ENCODE results near the gene ATP5PF.

DNA sequence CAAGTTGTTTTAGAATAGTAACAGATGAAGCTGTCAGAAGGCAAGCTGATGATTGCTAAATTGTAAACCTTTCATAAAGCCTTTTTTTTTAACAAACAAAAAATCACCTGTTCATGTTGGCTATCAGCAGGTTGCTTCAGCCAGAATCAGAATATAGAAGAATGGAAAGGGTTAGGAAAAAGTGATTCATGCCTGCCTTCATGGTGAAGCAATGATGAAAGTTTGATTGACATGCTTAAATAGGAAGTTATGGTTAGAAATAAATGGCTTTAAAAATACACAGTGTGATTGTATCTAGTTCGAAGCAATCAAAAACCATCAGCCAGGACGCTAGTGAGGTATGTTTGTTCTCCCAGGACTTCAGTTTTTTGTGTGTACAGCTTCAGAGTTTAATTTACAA, 38.0 kb upstream of the ATP5PF start:
- TF ChIP-seq, protein P1, sequence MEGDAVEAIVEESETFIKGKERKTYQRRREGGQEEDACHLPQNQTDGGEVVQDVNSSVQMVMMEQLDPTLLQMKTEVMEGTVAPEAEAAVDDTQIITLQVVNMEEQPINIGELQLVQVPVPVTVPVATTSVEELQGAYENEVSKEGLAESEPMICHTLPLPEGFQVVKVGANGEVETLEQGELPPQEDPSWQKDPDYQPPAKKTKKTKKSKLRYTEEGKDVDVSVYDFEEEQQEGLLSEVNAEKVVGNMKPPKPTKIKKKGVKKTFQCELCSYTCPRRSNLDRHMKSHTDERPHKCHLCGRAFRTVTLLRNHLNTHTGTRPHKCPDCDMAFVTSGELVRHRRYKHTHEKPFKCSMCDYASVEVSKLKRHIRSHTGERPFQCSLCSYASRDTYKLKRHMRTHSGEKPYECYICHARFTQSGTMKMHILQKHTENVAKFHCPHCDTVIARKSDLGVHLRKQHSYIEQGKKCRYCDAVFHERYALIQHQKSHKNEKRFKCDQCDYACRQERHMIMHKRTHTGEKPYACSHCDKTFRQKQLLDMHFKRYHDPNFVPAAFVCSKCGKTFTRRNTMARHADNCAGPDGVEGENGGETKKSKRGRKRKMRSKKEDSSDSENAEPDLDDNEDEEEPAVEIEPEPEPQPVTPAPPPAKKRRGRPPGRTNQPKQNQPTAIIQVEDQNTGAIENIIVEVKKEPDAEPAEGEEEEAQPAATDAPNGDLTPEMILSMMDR (IDR thresholded peaks at IDR 0.05): no peak
- no peak for TF ChIP-seq POLR2AphosphoS5 (IDR thresholded peaks at IDR 0.05)
